Neural crest cell (in vitro differentiated cells): ENCODE data around the gene GLB1L2. TPM values are rescaled to one million over a fixed set of nuclear protein-coding genes. Genes with fewer than 3 reads are reported as not detected.

Experiments used
- DNase-seq: peaks from one replicate; pipeline ENCODE4 v3.0.0; 2021; ENCODE audit warnings: low read depth, mixed read lengths, low spot score
- H3K27ac Mint-ChIP-seq: one replicate; pipeline ENCODE4 v1.8.0; 2021; ENCODE audit warnings: mild to moderate bottlenecking, mixed read lengths; ENCODE audit not compliant: unreplicated experiment
- H3K27me3 Mint-ChIP-seq: 2 replicates; pipeline ENCODE4 v1.8.0; 2021; ENCODE audit warnings: low read depth, mild to moderate bottlenecking, mixed read lengths
- H3K36me3 Mint-ChIP-seq: 2 replicates; pipeline ENCODE4 v1.8.0; 2021; ENCODE audit warnings: low read depth, mild to moderate bottlenecking, mixed read lengths
- H3K4me1 Mint-ChIP-seq: 2 replicates; pipeline ENCODE4 v1.8.0; 2021; ENCODE audit warnings: mixed read lengths
- H3K4me3 Mint-ChIP-seq: one replicate; pipeline ENCODE4 v1.8.0; 2021; ENCODE audit warnings: mild to moderate bottlenecking, mixed read lengths
- H3K9me3 Mint-ChIP-seq: 2 replicates; pipeline ENCODE4 v1.8.0; 2021; ENCODE audit warnings: mixed read lengths
- total RNA-seq: library from RNA; stranded (reverse); gene quantifications from 2 replicates; pipeline ENCODE4 v1.2.1, GENCODE V29; 2021
- TF ChIP-seq, protein P1 (sequence below): fragments of 200-600 bp; sonication (generic); conservative IDR thresholded peaks from 2 replicates; pipeline ENCODE4 v1.5.0; 2021; ENCODE audit warnings: antibody characterized with exemption, mild to moderate bottlenecking

GLB1L2 gene
- total RNA-seq, 1 donor from 2014 or later = 15.4 TPM

DNA sequence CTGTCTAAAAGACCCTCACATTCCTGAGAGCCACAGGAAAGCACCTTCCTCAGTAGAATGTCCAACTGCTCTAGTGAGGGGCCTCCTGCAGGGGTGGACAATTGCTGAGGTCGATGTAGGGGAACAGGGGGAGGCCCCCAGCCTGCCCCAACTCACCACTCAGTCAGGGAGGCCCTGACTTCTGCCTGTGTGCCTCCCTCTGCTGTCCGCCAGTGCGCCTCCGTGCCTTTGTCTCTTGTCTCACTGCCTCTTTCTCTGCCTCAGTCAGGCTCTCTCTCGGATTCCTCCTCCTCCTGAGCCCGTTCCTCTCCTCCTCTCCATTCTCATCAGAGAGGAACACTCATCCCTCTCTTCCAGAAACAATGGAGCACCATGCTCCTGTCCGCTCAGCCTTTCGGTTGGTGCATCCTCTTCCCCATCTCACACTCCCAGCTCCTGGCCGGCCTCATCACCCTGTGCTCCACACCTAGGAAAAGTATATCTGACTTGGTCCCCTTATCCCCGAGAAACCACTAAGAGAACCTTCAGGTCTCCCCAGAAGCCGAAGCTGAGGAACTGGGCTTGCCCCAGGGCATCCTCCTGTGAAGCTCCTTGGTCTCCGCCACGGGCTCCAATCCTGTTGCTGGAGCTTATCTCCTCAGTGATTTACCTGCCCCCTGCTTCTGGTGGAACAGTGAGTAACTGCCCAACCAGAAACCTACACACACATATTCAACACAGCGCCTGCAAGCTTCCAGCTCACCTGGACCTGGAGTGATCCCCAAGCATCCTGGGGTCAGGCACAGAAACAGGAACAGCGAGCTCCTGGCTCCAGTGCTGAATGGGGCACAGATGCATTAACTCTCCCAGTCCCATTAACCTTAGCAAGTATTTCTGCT lies 78.0 kb downstream of the GLB1L2 start:
- H3K4me1 Mint-ChIP-seq = peaks cover 42% of the 10 kb centered on the region
- H3K27ac Mint-ChIP-seq = peak overlapping the region; percentile 91
- no peak for DNase-seq
- TF ChIP-seq, protein P1, sequence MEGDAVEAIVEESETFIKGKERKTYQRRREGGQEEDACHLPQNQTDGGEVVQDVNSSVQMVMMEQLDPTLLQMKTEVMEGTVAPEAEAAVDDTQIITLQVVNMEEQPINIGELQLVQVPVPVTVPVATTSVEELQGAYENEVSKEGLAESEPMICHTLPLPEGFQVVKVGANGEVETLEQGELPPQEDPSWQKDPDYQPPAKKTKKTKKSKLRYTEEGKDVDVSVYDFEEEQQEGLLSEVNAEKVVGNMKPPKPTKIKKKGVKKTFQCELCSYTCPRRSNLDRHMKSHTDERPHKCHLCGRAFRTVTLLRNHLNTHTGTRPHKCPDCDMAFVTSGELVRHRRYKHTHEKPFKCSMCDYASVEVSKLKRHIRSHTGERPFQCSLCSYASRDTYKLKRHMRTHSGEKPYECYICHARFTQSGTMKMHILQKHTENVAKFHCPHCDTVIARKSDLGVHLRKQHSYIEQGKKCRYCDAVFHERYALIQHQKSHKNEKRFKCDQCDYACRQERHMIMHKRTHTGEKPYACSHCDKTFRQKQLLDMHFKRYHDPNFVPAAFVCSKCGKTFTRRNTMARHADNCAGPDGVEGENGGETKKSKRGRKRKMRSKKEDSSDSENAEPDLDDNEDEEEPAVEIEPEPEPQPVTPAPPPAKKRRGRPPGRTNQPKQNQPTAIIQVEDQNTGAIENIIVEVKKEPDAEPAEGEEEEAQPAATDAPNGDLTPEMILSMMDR = no peak
- H3K9me3 Mint-ChIP-seq = no peaks in the 10 kb centered on the region
- H3K27me3 Mint-ChIP-seq = peaks cover 13% of the 10 kb centered on the region
- H3K36me3 Mint-ChIP-seq = no peaks in the 10 kb centered on the region
- H3K4me3 Mint-ChIP-seq = peak overlapping the region; percentile 88

DNA sequence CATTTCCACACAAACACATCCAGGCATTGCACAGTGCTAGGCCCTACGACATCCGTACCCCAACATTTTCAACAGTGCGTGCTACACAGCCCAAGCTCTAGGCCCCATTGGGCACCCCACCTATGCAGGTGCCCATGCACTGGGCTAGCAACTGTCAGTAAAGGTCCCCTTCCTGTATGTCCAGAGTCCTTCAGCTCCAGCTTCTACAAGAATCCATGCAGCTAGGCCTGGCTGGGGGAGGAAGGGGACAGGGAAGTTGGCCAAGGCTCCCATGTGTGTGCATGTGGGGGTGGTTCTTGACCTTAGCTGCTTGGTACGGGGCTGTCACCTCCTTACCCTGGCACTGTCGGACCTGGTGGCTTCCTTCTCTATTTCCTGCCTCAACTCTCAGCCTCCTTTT lies 79.0 kb downstream of the GLB1L2 start:
- Mint-ChIP-seq H3K4me3 (peak overlapping the region; percentile 88), H3K36me3 (no peaks in the 10 kb centered on the region), H3K27me3 (peaks cover 16% of the 10 kb centered on the region), H3K9me3 (no peaks in the 10 kb centered on the region), H3K27ac (no peak overlapping the region), H3K4me1 (peaks cover 48% of the 10 kb centered on the region)
- TF ChIP-seq, protein P1 = no peak
- DNase-seq = no peak

DNA sequence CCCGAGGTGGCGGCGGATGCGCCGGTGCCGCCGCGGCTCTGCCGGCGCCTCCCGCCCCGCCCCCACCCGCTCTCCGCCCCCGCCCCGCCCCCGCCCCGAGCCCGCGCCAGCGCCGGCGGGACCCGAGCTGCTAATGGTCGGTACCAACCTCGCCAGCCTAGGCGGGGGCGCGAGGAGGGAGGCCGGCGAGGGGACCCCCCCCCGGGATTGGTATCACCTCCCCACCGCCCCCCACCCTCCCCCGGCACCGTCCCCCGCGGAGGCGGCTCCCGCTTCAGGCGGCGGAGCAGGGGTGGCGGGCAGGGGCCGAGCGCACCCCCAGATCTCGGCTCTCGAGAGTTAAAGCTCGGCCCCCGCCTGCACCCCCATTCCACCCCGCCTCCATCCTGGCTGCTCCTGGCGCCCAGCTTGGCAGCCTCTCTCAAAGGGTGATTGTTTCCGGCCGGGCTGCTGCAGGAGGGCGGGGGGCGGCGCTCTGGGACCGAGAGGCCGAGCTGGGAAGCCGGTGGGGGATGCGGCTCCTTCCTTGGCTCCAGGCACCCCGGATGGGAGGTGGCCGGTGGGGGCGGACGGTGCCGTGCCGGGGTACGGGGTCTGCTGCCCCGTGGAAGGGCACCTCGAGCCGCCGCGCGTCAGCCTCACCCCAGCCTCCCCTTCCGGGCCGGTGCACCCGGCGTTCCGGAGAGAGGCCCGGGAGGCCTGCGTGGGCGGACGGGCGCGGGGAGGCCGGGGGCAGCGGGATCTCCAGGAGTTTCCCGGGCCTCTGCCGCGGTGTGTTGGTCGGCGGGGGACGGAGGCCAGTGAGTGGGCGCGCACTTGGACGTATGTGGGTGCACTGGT lies 80.6 kb downstream of the GLB1L2 start, which contains the start of gene B3GAT1:
B3GAT1 (minus strand) TSS at position 40 of the 840 bp plus-strand sequence. CDS start 24,583 bp downstream, outside the sequence.
- peak; percentile 54 for DNase-seq
- H3K36me3 Mint-ChIP-seq = no peaks in the 10 kb centered on the region
- peaks cover 48% of the 10 kb centered on the region for H3K4me1 Mint-ChIP-seq
- no peaks in the 10 kb centered on the region for H3K9me3 Mint-ChIP-seq
- peaks cover 16% of the 10 kb centered on the region for H3K27me3 Mint-ChIP-seq
- H3K4me3 Mint-ChIP-seq = peak within 1 kb of the TSS; percentile 88
- H3K27ac Mint-ChIP-seq = no peak within 1 kb of the TSS
- TF ChIP-seq, protein P1 = no peak

DNA sequence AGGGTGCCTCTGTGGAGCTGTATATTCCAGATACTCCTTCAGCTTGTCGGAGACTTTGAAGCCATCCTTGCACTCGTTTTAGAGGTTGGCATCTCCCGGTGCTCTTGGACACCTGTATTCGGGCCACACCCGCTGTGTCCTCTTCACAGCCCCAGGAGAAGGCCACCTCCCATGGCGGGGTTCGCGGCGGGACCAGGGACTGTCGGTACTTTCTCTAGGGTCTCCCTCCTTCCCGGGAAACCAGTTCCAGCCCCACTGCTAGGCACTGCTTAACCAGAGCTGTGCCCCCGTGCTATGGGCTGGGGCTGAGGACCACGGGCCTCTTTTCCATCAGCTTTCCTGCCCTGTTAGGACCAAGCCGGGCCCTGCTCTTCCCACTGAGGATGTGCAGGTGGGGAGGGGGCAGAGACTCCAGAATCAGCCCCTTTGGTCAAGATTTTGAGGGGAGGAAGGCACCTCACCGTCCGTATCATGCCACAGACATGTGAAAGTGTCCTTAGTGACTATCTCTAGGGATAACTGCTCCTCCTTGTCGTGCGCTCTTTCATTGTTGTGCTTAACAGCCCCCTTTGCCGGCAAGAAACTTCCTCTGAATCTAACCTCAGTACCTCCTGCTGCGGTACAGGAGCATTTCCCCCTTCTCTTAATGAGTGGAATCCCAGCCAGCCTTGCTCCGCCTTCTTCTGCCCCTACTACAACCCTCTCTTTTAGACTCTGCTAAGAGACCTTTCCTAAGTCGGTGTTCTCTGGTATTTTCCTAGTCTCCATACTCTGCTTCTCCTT lies 81.4 kb downstream of the GLB1L2 start:
- Mint-ChIP-seq H3K27me3 (peaks cover 16% of the 10 kb centered on the region), H3K36me3 (no peaks in the 10 kb centered on the region), H3K27ac (no peak overlapping the region), H3K9me3 (no peaks in the 10 kb centered on the region), H3K4me1 (peaks cover 48% of the 10 kb centered on the region), H3K4me3 (peak overlapping the region; percentile 87)
- no peak for DNase-seq
- TF ChIP-seq, protein P1 = no peak
